K562 (cell line): ENCODE results near the gene FGF21. TPM values are rescaled to one million over a fixed set of nuclear protein-coding genes. Genes with fewer than 3 reads are reported as not detected.
A peak's percentile ranks its signal among the peaks of the same experiment; 100 is the strongest.

Experiments used
- ASH1L ChIP-seq: fragments of 450-650 bp; IDR thresholded peaks from 2 replicates; pipeline ENCODE4 v1.6.1; 2018; ENCODE audit warnings: borderline replicate concordance, mild to moderate bottlenecking, low read depth; ENCODE audit not compliant: partially characterized antibody
- ATF7 ChIP-seq: fragments of 450-650 bp; IDR thresholded peaks from 2 replicates; pipeline ENCODE4 v1.7.1; 2014; ENCODE audit warnings: mild to moderate bottlenecking, moderate library complexity
- ESRRB ChIP-seq: fragments of 250-450 bp; sonication (Bioruptor Pico); IDR thresholded peaks from 2 replicates; pipeline ENCODE4 v1.5.0; 2020; ENCODE audit warnings: mild to moderate bottlenecking, moderate library complexity, borderline replicate concordance
- FOSL1 ChIP-seq: fragments of 200-800 bp; sonication (Bioruptor generic); conservative IDR thresholded peaks from 2 replicates; pipeline ENCODE4 v1.6.1; 2016; ENCODE audit warnings: missing genetic modification characterization, missing compliant biosample characterization
- GABPB1 ChIP-seq: sonication (generic); formaldehyde crosslinking; IDR thresholded peaks from 2 replicates; pipeline ENCODE4 v1.8.0; 2022; ENCODE audit warnings: mild to moderate bottlenecking, missing genetic modification reagents
- HDAC1 ChIP-seq, 2 experiments: fragments of 450-650 bp; IDR thresholded peaks; 2 replicates each; pipeline ENCODE4 v1.6.1; 2016 to 2017; ENCODE audit warnings: inconsistent platforms in 1 of 2, mild to moderate bottlenecking in 1 of 2, moderate library complexity in 1 of 2
- KDM5B ChIP-seq: fragments of 200-600 bp; sonication (generic); IDR thresholded peaks from 2 replicates; pipeline ENCODE4 v1.6.1; 2012; ENCODE audit warnings: low read depth, mild to moderate bottlenecking, moderate library complexity, low read length, control low read depth, inconsistent platforms; ENCODE audit not compliant: insufficient replicate concordance
- MAZ ChIP-seq, 2 experiments: fragments of 450-650 bp in 1 of 2; sonication (generic) in 1 of 2; formaldehyde crosslinking; IDR thresholded peaks in 1 of 2; conservative IDR thresholded peaks in 1 of 2; 2 replicates each; pipeline versions ENCODE4 v1.4.0 to v1.5.0; 2020; ENCODE audit warnings: mild to moderate bottlenecking in 1 of 2, missing genetic modification reagents in 1 of 2
- NRF1 ChIP-seq, 2 experiments: fragments of 450-650 bp; IDR thresholded peaks in 1 of 2; conservative IDR thresholded peaks in 1 of 2; 2 replicates each; pipeline ENCODE4 v1.6.1; 2014; ENCODE audit warnings: mild to moderate bottlenecking in 2 of 2
- POLR2A ChIP-seq: fragments of 450-650 bp; conservative IDR thresholded peaks from 2 replicates; pipeline ENCODE4 v1.6.1; 2016
- SOX6 ChIP-seq: fragments of 450-650 bp; IDR thresholded peaks from 2 replicates; pipeline ENCODE4 v1.6.1; 2014; ENCODE audit warnings: mild to moderate bottlenecking
- ZBTB7A ChIP-seq: IDR thresholded peaks from 2 replicates; pipeline ENCODE4 v1.6.1; 2011; ENCODE audit warnings: low read depth, mild to moderate bottlenecking, low read length, moderate library complexity, borderline replicate concordance; ENCODE audit not compliant: control insufficient read depth
- ZNF354B ChIP-seq: fragments of 250-450 bp; sonication (Bioruptor Pico); IDR thresholded peaks from 2 replicates; pipeline ENCODE4 v1.4.0; 2020
- ZNF561 ChIP-seq: fragments of 450-650 bp; formaldehyde crosslinking; conservative IDR thresholded peaks from 2 replicates; pipeline ENCODE4 v1.4.0; 2020; ENCODE audit warnings: mild to moderate bottlenecking, moderate library complexity
- ZNF75A ChIP-seq: fragments of 450-650 bp; formaldehyde crosslinking; IDR thresholded peaks from 2 replicates; pipeline ENCODE4 v1.4.0; 2020; ENCODE audit warnings: mild to moderate bottlenecking
- polyA plus RNA-seq, 8 experiments: library from polyadenylated mRNA; depleted of rRNA in 4 of 8; stranded (reverse) in 5 of 8; unstranded in 3 of 8; fragments of >200 nt; fragmentation: Nextera tagmentation in 2 of 8; fragmentation: Illumina TruSeq in 1 of 8; extraction: Ambion mirVana in 2 of 8; extraction: Trizol in 1 of 8; gene quantifications; 2 replicates each; pipeline versions ENCODE4 v1.2.1 to v1.2.3, GENCODE V29; 2011 to 2014; ENCODE audit warnings: inconsistent platforms in 1 of 8, missing spikeins in 1 of 8
- total RNA-seq, 7 experiments: library from RNA; depleted of rRNA in 6 of 7; stranded (reverse); fragments of >200 nt in 6 of 7; fragmentation: Illumina TruSeq in 2 of 7; extraction: Trizol in 2 of 7; gene quantifications; 2 replicates each; pipeline versions ENCODE4 v1.2.1 to v1.2.3, GENCODE V29; 2011 to 2021; ENCODE audit warnings: low replicate concordance in 1 of 7
- TF ChIP-seq, protein P1 (sequence below): IDR thresholded peaks from 2 replicates; pipeline ENCODE4 v1.6.1; 2011; ENCODE audit not compliant: insufficient read length; ENCODE audit errors: extremely low read depth
- TF ChIP-seq, protein P2 (sequence below): fragments of 450-650 bp; IDR thresholded peaks from 2 replicates; pipeline ENCODE4 v1.6.1; 2016; ENCODE audit warnings: low read depth, mild to moderate bottlenecking, moderate library complexity
- TF ChIP-seq, protein P3 (sequence below): fragments of 250-450 bp; sonication (Bioruptor Pico); IDR thresholded peaks from 2 replicates; pipeline ENCODE4 v1.8.0; 2022; ENCODE audit warnings: moderate library complexity, mild to moderate bottlenecking, inconsistent platforms
- TF ChIP-seq, protein P4 (sequence below): fragments of 450-650 bp; formaldehyde crosslinking; IDR thresholded peaks from 2 replicates; pipeline ENCODE4 v1.4.0; 2020; ENCODE audit warnings: mild to moderate bottlenecking, moderate library complexity
- TF ChIP-seq, protein P5 (sequence below): sonication (generic); formaldehyde crosslinking; IDR thresholded peaks from 2 replicates; pipeline ENCODE4 v1.8.1; 2023; ENCODE audit warnings: mild to moderate bottlenecking, missing genetic modification reagents, moderate library complexity
- TF ChIP-seq, protein P6 (sequence below): fragments of 450-650 bp; formaldehyde crosslinking; IDR thresholded peaks from 2 replicates; pipeline ENCODE4 v1.4.0; 2022; ENCODE audit warnings: missing genetic modification characterization

FGF21 gene
- total and polyA plus RNA-seq, 9 of the 15 experiments (the other 6 are each of a cell fraction or from before 2014, with no cell fraction given): 0.04 to 0.77 (median 0.09) TPM; not detected in 6

DNA sequence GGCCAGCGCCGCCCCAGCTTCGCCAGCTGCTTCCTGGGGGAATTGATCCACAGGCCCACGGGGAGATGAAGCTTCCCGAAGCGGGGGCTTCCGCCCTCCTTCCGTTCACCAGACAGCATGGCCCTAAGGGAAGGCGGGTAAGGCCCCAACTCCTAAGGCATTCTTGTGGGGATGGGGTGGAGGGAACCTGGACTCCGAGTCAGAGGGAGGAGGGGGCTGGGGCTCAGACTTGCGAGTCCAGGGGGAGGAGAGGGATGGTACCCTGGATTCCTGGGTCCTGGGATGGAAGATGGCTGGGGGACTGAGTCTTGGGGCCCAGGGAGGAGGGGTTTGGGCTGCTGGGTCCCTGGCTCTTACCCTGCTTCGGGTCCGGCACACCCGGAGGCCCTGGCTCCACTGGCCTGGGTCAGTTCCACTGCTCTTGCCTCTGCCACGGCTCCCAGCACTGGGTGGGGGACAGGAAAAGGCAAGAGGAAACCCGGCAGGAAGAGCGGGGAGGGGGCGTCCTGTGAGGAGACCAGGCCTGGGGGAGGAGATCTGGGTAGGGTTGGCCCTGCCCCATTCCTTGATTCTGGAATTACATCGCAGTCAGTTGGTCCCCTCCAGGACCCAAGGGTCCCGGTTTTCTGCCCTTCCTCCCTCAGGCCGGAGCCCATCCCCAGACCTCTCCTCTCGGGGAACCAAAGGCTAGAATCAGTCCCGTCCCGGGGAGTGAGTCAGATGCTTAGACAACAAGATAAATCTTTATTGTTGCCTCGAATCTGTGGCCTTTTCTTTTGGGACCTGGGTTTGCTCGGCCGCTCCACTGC lies 15.0 kb upstream of the FGF21 start, which contains the start of gene RASIP1 (continued):
- TF ChIP-seq, protein P1, sequence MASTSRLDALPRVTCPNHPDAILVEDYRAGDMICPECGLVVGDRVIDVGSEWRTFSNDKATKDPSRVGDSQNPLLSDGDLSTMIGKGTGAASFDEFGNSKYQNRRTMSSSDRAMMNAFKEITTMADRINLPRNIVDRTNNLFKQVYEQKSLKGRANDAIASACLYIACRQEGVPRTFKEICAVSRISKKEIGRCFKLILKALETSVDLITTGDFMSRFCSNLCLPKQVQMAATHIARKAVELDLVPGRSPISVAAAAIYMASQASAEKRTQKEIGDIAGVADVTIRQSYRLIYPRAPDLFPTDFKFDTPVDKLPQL: no peak
- TF ChIP-seq, protein P2, sequence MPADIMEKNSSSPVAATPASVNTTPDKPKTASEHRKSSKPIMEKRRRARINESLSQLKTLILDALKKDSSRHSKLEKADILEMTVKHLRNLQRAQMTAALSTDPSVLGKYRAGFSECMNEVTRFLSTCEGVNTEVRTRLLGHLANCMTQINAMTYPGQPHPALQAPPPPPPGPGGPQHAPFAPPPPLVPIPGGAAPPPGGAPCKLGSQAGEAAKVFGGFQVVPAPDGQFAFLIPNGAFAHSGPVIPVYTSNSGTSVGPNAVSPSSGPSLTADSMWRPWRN: no peak
- TF ChIP-seq ZNF561: no peak
- no peak for TF ChIP-seq POLR2A
- TF ChIP-seq KDM5B: no peak
- 0 out of 2 replicates have a peak, but pooled peaks have one; percentile 12 for TF ChIP-seq SOX6
- TF ChIP-seq, protein P3, sequence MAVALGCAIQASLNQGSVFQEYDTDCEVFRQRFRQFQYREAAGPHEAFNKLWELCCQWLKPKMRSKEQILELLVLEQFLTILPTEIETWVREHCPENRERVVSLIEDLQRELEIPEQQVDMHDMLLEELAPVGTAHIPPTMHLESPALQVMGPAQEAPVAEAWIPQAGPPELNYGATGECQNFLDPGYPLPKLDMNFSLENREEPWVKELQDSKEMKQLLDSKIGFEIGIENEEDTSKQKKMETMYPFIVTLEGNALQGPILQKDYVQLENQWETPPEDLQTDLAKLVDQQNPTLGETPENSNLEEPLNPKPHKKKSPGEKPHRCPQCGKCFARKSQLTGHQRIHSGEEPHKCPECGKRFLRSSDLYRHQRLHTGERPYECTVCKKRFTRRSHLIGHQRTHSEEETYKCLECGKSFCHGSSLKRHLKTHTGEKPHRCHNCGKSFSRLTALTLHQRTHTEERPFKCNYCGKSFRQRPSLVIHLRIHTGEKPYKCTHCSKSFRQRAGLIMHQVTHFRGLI (CRISPR knock-in tag): no peak
- peak; percentile 72 for TF ChIP-seq FOSL1
- TF ChIP-seq NRF1 (conservative IDR thresholded peaks at IDR 0.05 in 1 of 2, IDR thresholded peaks at IDR 0.05 in 1 of 2): no peak
- TF ChIP-seq, protein P4, sequence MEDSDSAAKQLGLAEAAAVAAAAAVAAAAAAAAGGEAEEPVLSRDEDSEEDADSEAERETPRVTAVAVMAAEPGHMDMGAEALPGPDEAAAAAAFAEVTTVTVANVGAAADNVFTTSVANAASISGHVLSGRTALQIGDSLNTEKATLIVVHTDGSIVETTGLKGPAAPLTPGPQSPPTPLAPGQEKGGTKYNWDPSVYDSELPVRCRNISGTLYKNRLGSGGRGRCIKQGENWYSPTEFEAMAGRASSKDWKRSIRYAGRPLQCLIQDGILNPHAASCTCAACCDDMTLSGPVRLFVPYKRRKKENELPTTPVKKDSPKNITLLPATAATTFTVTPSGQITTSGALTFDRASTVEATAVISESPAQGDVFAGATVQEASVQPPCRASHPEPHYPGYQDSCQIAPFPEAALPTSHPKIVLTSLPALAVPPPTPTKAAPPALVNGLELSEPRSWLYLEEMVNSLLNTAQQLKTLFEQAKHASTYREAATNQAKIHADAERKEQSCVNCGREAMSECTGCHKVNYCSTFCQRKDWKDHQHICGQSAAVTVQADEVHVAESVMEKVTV (CRISPR knock-in tag): no peak
- no peak for TF ChIP-seq ZNF75A (CRISPR knock-in tag)
- peak; percentile 43 for TF ChIP-seq ZBTB7A
- TF ChIP-seq ESRRB: no peak
- TF ChIP-seq HDAC1 (IDR thresholded peaks at IDR 0.05): peak in 1 of 2 experiments; percentile 13; a peak in 2 of 4 replicates
- no peak for TF ChIP-seq ATF7
- 0 out of 4 replicates have a peak, but pooled peaks of 1 of the 2 experiments have one; percentile 9 for TF ChIP-seq MAZ (CRISPR knock-in tag; conservative IDR thresholded peaks at IDR 0.05 in 1 of 2, IDR thresholded peaks at IDR 0.05 in 1 of 2)
- TF ChIP-seq ZNF354B (CRISPR knock-in tag): no peak
- no peak for TF ChIP-seq ASH1L
- 0 out of 2 replicates have a peak, but pooled peaks have one; percentile 20 for TF ChIP-seq GABPB1
- TF ChIP-seq, protein P5, sequence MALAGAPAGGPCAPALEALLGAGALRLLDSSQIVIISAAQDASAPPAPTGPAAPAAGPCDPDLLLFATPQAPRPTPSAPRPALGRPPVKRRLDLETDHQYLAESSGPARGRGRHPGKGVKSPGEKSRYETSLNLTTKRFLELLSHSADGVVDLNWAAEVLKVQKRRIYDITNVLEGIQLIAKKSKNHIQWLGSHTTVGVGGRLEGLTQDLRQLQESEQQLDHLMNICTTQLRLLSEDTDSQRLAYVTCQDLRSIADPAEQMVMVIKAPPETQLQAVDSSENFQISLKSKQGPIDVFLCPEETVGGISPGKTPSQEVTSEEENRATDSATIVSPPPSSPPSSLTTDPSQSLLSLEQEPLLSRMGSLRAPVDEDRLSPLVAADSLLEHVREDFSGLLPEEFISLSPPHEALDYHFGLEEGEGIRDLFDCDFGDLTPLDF (CRISPR knock-in tag): no peak
- TF ChIP-seq, protein P6, sequence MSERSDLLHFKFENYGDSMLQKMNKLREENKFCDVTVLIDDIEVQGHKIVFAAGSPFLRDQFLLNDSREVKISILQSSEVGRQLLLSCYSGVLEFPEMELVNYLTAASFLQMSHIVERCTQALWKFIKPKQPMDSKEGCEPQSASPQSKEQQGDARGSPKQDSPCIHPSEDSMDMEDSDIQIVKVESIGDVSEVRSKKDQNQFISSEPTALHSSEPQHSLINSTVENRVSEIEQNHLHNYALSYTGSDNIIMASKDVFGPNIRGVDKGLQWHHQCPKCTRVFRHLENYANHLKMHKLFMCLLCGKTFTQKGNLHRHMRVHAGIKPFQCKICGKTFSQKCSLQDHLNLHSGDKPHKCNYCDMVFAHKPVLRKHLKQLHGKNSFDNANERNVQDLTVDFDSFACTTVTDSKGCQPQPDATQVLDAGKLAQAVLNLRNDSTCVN: no peak
